DND-41 (cell line): ENCODE measurements around the gene SORBS1.

Experiments used
- ATAC-seq: fragments of 200-7000 bp; cut with Tn5 transposase; 3 replicates; pipeline ENCODE4 v1.9.1; 2021; ENCODE audit warnings: low read depth; ENCODE audit not compliant: insufficient read depth
- DNase-seq: peaks from one replicate; pipeline ENCODE4 v3.0.0-alpha.2; 2020
- H2AFZ ChIP-seq: 2 replicates; pipeline ENCODE4 v1.6.0; 2012; ENCODE audit warnings: low read depth, low read length
- H3K27ac ChIP-seq: 2 replicates; pipeline ENCODE4 v1.5.1; 2012; ENCODE audit warnings: low read length, inconsistent platforms
- H3K27me3 ChIP-seq: fragments of 200-600 bp; sonication (generic); 2 replicates; pipeline ENCODE4 v1.6.0; 2012; ENCODE audit warnings: low read length, mild to moderate bottlenecking, inconsistent platforms; ENCODE audit not compliant: insufficient read depth, poor library complexity
- H3K36me3 ChIP-seq: 2 replicates; pipeline ENCODE4 v1.5.1; 2012; ENCODE audit warnings: low read length, inconsistent platforms; ENCODE audit not compliant: insufficient read depth
- H3K4me1 ChIP-seq: 2 replicates; pipeline ENCODE4 v1.5.1; 2012; ENCODE audit warnings: mild to moderate bottlenecking, low read length; ENCODE audit not compliant: insufficient read depth
- H3K4me2 ChIP-seq: 2 replicates; pipeline ENCODE4 v1.6.0; 2012; ENCODE audit warnings: mild to moderate bottlenecking, moderate library complexity, low read length, inconsistent platforms; ENCODE audit not compliant: insufficient read depth
- H3K4me3 ChIP-seq, 2 experiments: fragments of 200-600 bp in 1 of 2; shearing (Covaris generic) in 1 of 2; 2 replicates each; pipeline ENCODE4 v1.5.1; 2012 to 2016; ENCODE audit warnings: inconsistent platforms in 2 of 2, low read length in 2 of 2, mild to moderate bottlenecking in 2 of 2, low read depth in 1 of 2, moderate library complexity in 1 of 2
- H3K79me2 ChIP-seq: 2 replicates; pipeline ENCODE4 v1.6.0; 2012; ENCODE audit warnings: low read length, inconsistent platforms; ENCODE audit not compliant: insufficient read depth
- H3K9ac ChIP-seq: 2 replicates; pipeline ENCODE4 v1.6.0; 2012; ENCODE audit warnings: low read depth, mild to moderate bottlenecking, inconsistent platforms, low read length, moderate library complexity
- H3K9me3 ChIP-seq: 2 replicates; pipeline ENCODE4 v1.5.1; 2012; ENCODE audit warnings: low read length, moderate library complexity, mild to moderate bottlenecking, inconsistent platforms; ENCODE audit not compliant: insufficient read depth, severe bottlenecking
- H4K20me1 ChIP-seq: 2 replicates; pipeline ENCODE4 v1.6.0; 2012; ENCODE audit warnings: low read length; ENCODE audit not compliant: insufficient read depth
- CTCF ChIP-seq: IDR thresholded peaks from 2 replicates; pipeline ENCODE4 v1.5.1; 2012; ENCODE audit warnings: borderline replicate concordance, low read length, moderate library complexity, mild to moderate bottlenecking; ENCODE audit not compliant: poor library complexity, severe bottlenecking; ENCODE audit errors: extremely low read depth
- EZH2 ChIP-seq: IDR thresholded peaks from 3 replicates; pipeline ENCODE4 v1.6.1; 2012; ENCODE audit warnings: borderline replicate concordance, low read depth, mild to moderate bottlenecking, moderate library complexity, low read length, inconsistent platforms; ENCODE audit not compliant: severe bottlenecking

The SORBS1 gene

DNA sequence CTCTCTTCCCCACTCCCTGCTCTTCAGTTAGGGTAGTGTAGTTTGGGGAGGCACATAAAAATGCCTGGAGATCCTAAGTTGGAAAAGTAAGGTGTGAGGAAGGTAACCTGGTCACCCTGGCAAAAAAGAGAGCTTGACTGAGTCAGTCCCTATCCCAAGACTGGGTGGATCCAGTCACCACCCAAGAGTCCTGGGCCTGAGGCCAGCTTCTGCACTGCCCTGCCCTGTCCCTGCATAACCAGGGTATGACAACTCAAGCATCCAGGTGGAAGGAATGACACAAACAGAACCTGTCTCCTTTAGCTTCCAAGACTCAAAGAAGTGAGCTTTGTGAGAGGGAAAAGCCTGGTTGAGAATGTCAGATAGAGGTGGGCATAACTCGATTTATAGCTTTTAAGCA, 26.9 kb upstream of the SORBS1 start:
- Histone ChIP-seq H3K4me2 (no peak overlapping the region), H4K20me1 (no peaks in the 10 kb centered on the region), H3K27ac (no peak overlapping the region), H3K36me3 (no peaks in the 10 kb centered on the region), H3K4me3 (no peak overlapping the region), H3K27me3 (peaks cover 4% of the 10 kb centered on the region), H3K4me1 (no peaks in the 10 kb centered on the region), H3K79me2 (no peaks in the 10 kb centered on the region), H3K9me3 (no peaks in the 10 kb centered on the region), H3K9ac (no peak overlapping the region), H2AFZ (no peak overlapping the region)
- DNase-seq, result no peak
- ATAC-seq, result no peak
- TF ChIP-seq CTCF (no peak), EZH2 (no peak)

DNA sequence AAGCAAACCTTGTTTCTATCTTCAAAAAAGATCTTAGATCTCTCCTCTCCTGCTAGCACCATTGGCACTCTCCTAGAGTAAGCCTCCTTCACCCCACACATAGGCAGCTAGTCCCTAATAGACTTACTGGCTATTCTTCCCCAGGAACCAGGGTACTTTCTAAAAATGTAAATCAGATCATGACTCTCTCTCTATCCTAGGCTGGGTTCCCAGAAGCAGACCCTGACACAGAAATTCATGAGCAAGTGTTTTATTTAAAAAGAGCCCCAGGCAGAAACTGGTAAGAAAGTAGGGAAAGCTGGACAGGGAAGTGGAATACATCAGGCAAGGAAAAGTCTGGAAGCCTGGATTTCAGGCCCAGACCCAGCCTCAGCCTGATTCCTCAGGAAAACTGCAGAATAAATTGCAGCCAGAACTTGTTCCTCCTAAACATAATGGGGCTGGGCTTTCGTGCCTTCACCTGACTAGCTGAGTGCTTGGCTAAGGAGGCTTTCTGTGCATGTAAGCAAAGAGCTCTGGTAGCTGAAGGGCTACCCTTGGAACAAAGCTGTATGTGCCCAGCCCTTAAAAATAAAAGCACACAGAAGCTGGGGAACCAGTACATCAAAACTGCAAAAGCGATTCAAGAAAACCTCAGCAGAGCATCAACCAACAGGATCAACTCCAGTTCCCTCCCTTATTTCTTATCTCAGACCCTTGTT, 18.8 kb upstream of the SORBS1 start:
- Histone ChIP-seq H3K27ac (no peak overlapping the region), H3K4me3 (no peak overlapping the region), H3K27me3 (peaks cover 6% of the 10 kb centered on the region), H3K79me2 (no peaks in the 10 kb centered on the region), H3K4me1 (no peaks in the 10 kb centered on the region), H3K9me3 (no peaks in the 10 kb centered on the region), H4K20me1 (no peaks in the 10 kb centered on the region), H2AFZ (no peak overlapping the region), H3K9ac (no peak overlapping the region), H3K4me2 (no peak overlapping the region), H3K36me3 (no peaks in the 10 kb centered on the region)
- ATAC-seq, result no peak
- DNase-seq, result no peak
- no peak for TF ChIP-seq EZH2
- no peak for TF ChIP-seq CTCF

DNA sequence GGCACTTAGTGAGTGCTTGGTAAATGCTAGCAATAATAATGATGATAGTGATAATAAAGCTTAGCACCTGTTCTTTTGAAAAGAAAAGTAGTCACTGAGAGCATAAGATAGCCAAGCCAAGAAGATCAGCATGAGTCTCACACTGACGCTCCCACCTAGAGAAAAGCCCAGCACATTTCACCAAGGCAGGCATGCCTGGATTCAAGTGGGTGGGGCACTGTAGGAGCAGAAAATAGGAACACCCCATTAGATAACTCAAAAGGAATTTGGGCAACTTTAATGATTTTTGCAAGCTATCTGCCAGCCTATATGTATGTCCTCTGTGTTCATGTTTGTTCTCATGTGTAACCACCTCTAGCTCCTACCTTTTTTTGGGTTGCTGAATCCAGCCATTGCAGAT, 18.1 kb upstream of the SORBS1 start:
- no peak overlapping the region for H3K4me2 ChIP-seq
- DNase-seq (no peak), ATAC-seq (no peak)
- H3K4me1 ChIP-seq, result no peaks in the 10 kb centered on the region
- H3K36me3 ChIP-seq, result no peaks in the 10 kb centered on the region
- no peaks in the 10 kb centered on the region for H3K79me2 ChIP-seq
- no peaks in the 10 kb centered on the region for H4K20me1 ChIP-seq
- no peak for TF ChIP-seq CTCF
- no peak for TF ChIP-seq EZH2
- H3K9ac ChIP-seq, result no peak overlapping the region
- H3K27me3 ChIP-seq, result peaks cover 12% of the 10 kb centered on the region
- H3K4me3 ChIP-seq, result no peak overlapping the region
- H2AFZ ChIP-seq, result no peak overlapping the region
- H3K27ac ChIP-seq, result no peak overlapping the region
- no peaks in the 10 kb centered on the region for H3K9me3 ChIP-seq
